HG02973 (cell line): ENCODE data around the gene ZAR1L.

Experiments used
- ATAC-seq: cut with Tn5 transposase; IDR thresholded peaks from one replicate; pipeline ENCODE4 v1.9.1; 2021; ENCODE audit warnings: moderate library complexity; ENCODE audit not compliant: unreplicated experiment

ZAR1L gene

GRCh38 chr13:32257649-32258048, 57.5 kb downstream of the ZAR1L start:
- ATAC-seq = no peak

GRCh38 chr13:32256243-32256642, 58.9 kb downstream of the ZAR1L start:
- no peak for ATAC-seq

GRCh38 chr13:32255724-32256109, 59.4 kb downstream of the ZAR1L start:
- no peak for ATAC-seq

GRCh38 chr13:32254916-32255723, 60.0 kb downstream of the ZAR1L start:
- no peak for ATAC-seq

GRCh38 chr13:32254416-32254815, 60.7 kb downstream of the ZAR1L start:
- ATAC-seq = no peak

- ATAC-seq = no peak
Observed at GRCh38 chr13:32253911-32254399, 61.2 kb downstream of the ZAR1L start.
